Esophagus muscularis mucosa (tissue), 4 donors: Measurements from ENCODE around the gene UVSSA.

Experiments
- EP300 ChIP-seq: sonication (generic); formaldehyde crosslinking; IDR thresholded peaks from one replicate; pipeline ENCODE4 v1.6.1; 2017; ENCODE audit warnings: antibody characterized with exemption
- POLR2A ChIP-seq: fragments of 450-650 bp; IDR thresholded peaks from one replicate; pipeline ENCODE4 v1.6.1; 2017; ENCODE audit warnings: antibody characterized with exemption, moderate library complexity, mild to moderate bottlenecking, low read depth
- POLR2AphosphoS5 ChIP-seq, 2 donors: sonication (generic); formaldehyde crosslinking; IDR thresholded peaks; one replicate each; pipeline ENCODE4 v1.6.1; 2017; ENCODE audit warnings: antibody characterized with exemption in 2 of 2
- TF ChIP-seq, protein P1 (sequence below), 3 experiments: fragments of 200-600 bp in 2 of 3; fragments of 450-650 bp in 1 of 3; sonication (generic) in 2 of 3; IDR thresholded peaks; one replicate each; pipeline ENCODE4 v1.5.1; 2017 to 2019; ENCODE audit warnings: antibody characterized with exemption in 3 of 3, mild to moderate bottlenecking in 2 of 3, moderate library complexity in 1 of 3

GRCh38 chr4:1400831-1401408, 53.9 kb downstream of the UVSSA start:
- no peak for TF ChIP-seq POLR2A
- TF ChIP-seq, protein P1, sequence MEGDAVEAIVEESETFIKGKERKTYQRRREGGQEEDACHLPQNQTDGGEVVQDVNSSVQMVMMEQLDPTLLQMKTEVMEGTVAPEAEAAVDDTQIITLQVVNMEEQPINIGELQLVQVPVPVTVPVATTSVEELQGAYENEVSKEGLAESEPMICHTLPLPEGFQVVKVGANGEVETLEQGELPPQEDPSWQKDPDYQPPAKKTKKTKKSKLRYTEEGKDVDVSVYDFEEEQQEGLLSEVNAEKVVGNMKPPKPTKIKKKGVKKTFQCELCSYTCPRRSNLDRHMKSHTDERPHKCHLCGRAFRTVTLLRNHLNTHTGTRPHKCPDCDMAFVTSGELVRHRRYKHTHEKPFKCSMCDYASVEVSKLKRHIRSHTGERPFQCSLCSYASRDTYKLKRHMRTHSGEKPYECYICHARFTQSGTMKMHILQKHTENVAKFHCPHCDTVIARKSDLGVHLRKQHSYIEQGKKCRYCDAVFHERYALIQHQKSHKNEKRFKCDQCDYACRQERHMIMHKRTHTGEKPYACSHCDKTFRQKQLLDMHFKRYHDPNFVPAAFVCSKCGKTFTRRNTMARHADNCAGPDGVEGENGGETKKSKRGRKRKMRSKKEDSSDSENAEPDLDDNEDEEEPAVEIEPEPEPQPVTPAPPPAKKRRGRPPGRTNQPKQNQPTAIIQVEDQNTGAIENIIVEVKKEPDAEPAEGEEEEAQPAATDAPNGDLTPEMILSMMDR (IDR thresholded peaks at IDR 0.05), result no peak
- no peak for TF ChIP-seq POLR2AphosphoS5 (IDR thresholded peaks at IDR 0.05)
- TF ChIP-seq EP300, result no peak
